HG03135 (cell line): Measurements from ENCODE around the gene SMYD4.
"Not testable (repeated sequence)": the region's sequence is repeated elsewhere in the genome, so short reads cannot be mapped to it uniquely, and the experiment has no call there.

Source experiments
- ATAC-seq: cut with Tn5 transposase; IDR thresholded peaks from one replicate; pipeline ENCODE4 v1.9.1; 2021; ENCODE audit warnings: mild to moderate bottlenecking, moderate library complexity; ENCODE audit not compliant: unreplicated experiment

Gene SMYD4

GRCh38 chr17:1759529-1759928 lies 70.2 kb downstream of the SMYD4 start:
- no peak for ATAC-seq

GRCh38 chr17:1758807-1759206 lies 70.9 kb downstream of the SMYD4 start:
- ATAC-seq: no peak

GRCh38 chr17:1755827-1756262 lies 73.9 kb downstream of the SMYD4 start:
- no peak for ATAC-seq

- ATAC-seq: no peak
Observed at GRCh38 chr17:1755252-1755826, 74.4 kb downstream of the SMYD4 start.

- ATAC-seq: no peak
Observed at GRCh38 chr17:1754430-1755112, 75.1 kb downstream of the SMYD4 start.

- no peak for ATAC-seq
Observed at GRCh38 chr17:1753767-1754429, 75.8 kb downstream of the SMYD4 start.

GRCh38 chr17:1752425-1753262 lies 77.1 kb downstream of the SMYD4 start:
- ATAC-seq: no peak

GRCh38 chr17:1750628-1751027 lies 79.1 kb downstream of the SMYD4 start:
- ATAC-seq: no peak

GRCh38 chr17:1746975-1747543 lies 82.6 kb downstream of the SMYD4 start:
- no peak for ATAC-seq

GRCh38 chr17:1745513-1746020 lies 84.1 kb downstream of the SMYD4 start:
- no peak for ATAC-seq

- ATAC-seq: no peak
Observed at GRCh38 chr17:1744551-1745512, 84.9 kb downstream of the SMYD4 start.

GRCh38 chr17:1743088-1743439 lies 86.6 kb downstream of the SMYD4 start:
- no peak for ATAC-seq

- ATAC-seq: no peak
Observed at GRCh38 chr17:1742371-1743087, 87.2 kb downstream of the SMYD4 start, which contains the start of gene SERPINF2. Gene SERPINF2 (plus strand): TSS chr17:1742871. CDS start chr17:1744996, 2,125 bp downstream.

GRCh38 chr17:1741899-1742298 lies 87.8 kb downstream of the SMYD4 start:
- ATAC-seq: not testable (repeated sequence)

- no peak for ATAC-seq
Observed at GRCh38 chr17:1737531-1738291, 92.0 kb downstream of the SMYD4 start.

- no peak for ATAC-seq
Observed at GRCh38 chr17:1736348-1737281, 93.1 kb downstream of the SMYD4 start.

- no peak for ATAC-seq
Observed at GRCh38 chr17:1735834-1736347, 93.8 kb downstream of the SMYD4 start.
